SHP77 (cell line): Measurements from ENCODE around the gene LZTR1.
"Not testable (repeated sequence)": the region's sequence is repeated elsewhere in the genome, so short reads cannot be mapped to it uniquely, and the experiment has no call there.

Source experiments
- DNase-seq, 2 experiments: peaks; one replicate each; lab custom pipeline; 2025; lab: John Stamatoyannopoulos, UW

Gene LZTR1

DNA sequence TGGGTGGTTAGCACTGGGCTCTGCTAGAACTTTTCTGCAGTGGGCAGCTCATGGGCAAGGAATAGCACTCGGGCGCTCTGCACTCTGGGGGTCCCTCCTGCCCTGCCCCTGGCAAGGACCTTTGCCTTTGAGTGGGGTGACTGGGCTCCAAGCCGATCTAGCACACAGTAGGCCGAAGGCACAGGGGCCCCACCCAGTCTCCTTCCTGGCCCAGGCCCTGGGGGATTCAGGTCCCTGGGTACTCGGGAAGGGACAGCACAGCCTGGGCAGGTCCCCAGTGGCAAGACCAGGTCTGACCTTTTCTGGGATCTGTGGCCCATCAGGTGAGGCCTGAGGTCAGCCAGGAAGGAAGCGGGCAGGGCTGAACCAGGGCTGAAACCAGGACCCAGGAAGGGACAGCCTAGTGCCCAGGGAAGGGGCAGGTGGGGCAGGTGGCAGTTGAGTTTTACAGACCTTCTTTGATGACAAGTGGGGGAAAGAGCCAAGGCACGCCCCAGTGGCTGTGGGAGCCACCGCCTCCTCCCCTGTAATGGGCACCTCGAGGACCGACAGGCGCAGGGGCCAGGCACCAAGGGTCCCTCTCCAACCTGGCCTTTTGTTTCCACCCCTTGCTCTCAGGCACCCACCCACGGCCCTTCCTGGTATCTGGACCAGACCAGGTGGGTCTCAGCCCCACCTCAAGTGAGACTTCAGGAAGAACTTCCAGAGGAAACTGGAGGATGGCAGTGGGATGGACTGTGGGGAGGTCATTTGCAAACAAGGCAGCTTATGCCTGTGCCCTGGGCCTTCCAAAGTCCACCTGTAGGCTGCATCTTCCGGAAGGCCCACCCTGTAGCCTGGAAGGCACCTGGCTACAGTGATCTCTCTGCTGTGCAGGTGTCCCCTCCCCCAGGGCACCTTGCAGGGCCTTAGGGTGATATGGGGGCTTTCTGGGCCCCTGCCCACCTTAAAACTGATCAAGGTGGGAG is 15.9 kb upstream of the LZTR1 start:
- no peak for DNase-seq

DNA sequence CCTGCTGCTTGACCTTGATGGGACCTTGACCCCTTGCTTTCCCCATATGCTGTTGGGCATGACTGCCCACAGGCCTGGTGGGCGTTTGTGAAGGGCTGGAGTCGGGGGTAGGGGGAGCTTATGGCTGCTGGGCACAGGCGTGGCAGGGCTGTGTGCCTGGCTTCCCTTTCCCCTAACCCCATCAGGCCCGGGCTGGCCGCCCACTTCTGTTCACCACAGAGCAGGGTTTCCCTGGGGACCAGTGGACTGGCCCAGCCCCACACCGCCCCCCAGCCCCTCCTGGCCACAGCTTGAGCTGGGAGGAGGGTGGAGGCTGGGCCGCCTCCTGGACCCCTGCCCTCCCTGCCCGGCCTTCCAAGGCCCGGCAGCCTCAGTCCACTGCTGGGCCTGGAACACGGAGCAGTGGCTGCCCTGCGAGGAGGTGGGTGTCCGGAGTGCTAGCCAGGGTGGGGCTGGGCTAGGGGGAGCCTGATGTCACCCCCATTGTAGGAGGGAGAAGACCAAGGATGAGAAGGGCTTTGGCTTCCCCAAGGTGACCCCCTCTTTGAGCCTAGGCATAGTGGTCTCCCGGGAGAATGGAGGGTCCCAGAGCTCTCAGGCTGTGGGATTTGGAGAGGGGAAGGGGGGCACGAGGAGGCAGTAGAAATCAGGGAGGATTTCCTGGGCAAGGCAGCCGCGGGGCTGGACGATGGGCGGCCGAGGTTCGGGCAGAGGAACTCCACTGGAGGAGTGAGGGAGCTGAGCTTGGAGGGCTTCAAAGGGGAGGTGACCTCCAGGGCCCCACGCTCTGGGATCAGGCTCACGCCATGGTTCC is 15.0 kb upstream of the LZTR1 start, which contains the start of gene AIFM3:
TSS of gene AIFM3 (plus strand) at position 373 of the 814 bp plus-strand sequence. CDS start 690 bp downstream, outside the sequence.
- no peak for DNase-seq

DNA sequence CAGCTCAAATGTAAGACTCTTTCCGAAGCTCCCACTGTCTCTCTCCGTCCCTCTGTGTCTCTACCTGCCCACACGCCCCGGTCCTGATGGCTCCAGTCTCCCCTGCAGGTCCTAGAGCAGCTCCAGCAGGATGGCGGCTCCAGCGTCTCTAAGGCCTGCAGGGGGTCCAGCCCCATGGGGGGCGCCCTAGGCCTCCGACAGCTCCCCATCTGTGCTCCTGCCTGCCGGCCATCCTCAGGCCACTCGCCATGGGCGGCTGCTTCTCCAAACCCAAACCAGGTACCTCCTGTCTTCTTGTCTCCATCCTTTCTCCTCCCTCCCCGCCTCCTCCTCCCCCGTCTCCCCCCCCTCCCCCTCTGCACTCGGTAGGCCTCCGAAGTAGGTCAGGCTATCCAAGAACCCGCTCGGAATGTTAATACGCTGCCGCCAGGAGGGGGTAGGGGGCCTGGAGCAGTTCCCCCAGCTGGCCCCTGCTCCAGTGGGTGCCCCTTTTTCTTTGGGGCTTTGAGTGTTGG is 14.3 kb upstream of the LZTR1 start:
- DNase-seq: no peak

DNA sequence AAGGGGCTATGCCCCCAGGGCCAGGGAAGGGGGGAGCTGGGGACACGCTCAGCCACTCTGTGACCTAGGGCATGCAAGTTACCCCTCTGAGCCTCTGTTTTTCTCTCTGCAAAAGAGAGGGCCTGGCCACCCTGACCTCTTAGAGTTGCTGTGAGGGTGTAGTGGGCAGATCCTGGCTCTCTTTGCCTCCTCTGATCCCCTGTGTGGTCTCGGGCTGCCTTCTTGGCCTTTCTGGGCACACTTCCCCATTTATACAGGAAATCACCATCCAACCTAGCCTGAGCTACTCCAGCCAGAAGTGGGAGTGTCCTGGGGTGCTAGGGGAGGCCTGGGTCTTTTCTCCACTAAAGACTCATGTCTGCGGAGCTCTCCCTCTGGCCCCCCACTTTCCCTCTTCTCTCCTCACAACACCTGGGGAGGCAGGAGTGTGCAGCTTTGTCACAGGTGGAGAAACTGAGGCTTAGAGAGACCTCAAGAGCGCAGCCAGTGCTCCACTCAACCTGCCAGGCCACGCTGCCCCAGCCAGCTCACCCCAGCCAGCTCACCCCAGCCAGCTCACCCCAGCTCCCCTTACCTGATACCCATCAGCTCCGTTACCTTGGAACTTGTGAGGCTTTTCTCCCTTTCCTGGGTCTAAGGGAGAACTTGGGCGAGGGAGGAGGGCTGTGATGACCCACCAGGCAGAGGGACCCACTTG is 13.7 kb upstream of the LZTR1 start:
- no peak for DNase-seq

DNA sequence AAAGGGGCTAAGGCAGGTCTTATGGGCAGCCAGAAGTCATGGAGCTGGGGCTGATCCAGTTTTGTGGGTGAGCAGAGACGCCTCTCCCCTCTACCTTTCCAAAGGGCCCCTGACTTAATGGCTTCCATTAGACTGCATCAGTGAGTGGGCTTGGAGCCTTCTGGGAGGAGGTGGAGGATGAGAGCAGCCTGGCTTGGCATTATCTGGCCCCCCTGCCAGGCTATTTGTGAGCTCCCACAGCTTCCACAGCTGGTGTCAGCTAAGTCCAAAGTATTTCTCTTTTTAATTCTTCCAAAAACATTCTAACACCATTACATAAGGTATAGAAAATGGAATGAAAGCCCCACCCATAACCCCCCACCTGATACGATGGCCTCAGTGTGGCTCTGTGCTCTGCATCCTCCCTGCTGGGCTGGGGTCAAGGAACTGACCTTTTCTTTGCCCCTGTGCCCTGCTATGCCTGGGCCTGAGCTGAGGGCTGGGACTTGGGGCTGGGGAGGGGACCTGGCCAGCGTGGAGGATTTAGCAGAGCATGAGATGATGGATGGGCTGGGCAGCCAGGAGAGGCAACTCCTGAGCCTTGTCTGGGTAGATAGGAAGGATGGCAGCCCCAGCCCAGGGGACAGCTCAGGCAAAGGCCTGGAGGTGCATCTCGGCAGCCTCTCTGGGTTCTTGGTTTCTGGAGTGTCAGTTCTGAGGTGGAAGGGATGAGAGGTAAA is 11.0 kb upstream of the LZTR1 start:
- DNase-seq: no peak

DNA sequence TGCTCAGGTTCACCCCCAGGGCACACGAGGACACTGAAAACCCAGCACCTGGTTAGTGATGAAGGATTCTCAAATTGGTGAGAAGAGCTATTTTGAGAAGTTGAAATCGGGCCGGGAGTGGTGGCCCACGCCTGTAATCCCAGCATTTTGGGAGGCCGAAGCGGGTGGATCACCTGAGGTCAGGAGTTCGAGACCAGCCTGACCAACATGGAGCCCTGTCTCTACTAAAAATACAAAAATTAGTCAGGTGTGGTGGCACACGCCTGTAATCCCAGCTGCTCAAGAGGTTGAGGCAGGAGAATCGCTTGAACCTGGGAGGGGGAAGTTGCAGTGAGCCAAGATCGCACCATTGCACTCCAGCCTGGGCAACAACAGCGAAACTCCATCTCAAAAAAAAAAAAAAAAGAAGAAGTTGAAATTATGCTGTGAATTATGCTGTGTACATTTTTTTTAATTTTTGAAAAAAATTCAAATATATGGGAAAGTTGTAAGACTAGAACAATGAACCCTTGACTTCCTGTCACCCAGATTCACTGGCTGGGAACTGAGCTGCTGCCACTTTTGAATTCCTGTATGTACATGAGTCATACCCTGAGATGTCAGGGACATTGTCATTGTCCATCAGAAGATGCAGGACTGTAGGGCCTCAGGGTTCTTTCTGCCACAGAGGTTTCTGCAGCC is 9.9 kb upstream of the LZTR1 start:
- DNase-seq: not testable (repeated sequence)

DNA sequence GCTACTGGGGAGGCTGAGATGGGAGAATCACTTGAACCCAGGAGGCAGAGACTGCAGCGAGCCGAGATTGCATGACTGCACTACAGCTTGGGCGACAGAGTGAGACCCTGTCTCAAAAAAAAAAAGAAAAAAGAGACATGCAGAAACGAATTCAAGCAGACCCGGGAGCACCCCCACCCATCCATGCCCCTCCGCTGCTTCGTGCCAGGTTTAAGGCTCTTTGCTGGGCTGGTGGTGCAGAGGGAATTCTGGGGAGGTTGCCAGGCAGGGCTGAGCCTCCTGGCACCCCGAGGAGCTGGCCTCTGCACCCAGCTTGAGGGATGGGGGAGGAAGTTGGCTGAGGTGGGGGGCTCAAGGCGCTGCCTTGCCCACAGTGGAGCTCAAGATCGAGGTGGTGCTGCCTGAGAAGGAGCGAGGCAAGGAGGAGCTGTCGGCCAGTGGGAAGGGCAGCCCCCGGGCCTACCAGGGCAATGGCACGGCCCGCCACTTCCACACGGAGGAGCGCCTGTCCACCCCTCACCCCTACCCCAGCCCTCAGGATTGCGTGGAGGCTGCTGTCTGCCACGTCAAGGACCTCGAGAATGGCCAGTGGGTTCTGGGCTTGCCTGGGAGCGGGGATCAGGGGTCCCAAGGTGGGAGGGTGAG is 9.0 kb upstream of the LZTR1 start:
- no peak for DNase-seq

DNA sequence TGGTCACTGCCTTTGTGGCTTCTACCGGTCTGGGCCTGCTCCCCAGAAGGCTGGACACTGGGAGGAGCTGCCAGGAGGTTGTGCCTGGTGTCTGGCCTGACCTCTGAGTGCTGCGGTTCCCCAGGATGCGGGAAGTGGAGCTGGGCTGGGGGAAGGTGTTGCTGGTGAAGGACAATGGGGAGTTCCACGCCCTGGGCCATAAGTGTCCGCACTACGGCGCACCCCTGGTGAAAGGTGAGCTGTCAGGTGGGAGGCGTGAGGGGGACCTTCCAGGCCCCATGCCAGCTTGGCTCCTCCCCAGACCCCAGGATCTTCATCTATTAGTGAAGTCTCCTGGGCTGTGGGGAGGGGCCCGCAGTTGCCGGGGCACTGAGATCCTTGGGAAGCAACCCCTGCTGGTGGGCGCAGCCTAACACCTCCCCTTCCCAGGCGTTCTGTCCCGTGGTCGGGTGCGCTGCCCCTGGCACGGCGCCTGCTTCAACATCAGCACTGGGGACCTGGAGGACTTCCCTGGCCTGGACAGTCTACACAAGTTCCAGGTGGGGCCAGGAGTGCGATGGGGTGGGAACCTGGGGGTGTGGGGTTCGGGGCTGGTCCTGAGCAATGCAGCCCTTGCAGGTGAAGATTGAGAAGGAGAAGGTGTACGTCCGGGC is 8.3 kb upstream of the LZTR1 start:
- DNase-seq: no peak

DNA sequence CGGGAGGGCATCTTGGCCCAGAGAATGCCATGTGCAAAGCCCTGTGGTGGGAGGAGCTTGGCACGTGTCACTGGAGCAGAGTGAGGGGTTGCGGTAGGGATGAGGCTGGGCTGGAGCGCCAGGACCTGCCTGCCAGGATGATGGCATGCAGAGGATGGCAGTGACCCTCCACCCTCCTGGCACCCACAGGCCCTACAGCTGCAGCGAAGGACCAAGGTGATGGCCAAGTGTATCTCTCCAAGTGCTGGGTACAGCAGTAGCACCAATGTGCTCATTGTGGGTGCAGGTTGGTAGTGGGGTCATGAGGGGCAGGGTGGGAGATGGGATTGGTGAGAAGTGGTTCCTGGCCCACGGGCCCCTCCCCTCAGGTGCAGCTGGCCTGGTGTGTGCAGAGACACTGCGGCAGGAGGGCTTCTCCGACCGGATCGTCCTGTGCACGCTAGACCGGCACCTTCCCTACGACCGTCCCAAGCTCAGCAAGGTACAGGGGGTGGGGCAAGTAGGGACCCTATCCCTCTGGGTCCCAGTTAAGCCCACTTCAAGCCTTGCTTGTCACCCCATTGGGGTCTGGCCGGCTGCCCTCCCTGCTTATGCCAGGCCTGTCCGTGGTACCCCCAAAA is 7.7 kb upstream of the LZTR1 start:
- DNase-seq: no peak

DNA sequence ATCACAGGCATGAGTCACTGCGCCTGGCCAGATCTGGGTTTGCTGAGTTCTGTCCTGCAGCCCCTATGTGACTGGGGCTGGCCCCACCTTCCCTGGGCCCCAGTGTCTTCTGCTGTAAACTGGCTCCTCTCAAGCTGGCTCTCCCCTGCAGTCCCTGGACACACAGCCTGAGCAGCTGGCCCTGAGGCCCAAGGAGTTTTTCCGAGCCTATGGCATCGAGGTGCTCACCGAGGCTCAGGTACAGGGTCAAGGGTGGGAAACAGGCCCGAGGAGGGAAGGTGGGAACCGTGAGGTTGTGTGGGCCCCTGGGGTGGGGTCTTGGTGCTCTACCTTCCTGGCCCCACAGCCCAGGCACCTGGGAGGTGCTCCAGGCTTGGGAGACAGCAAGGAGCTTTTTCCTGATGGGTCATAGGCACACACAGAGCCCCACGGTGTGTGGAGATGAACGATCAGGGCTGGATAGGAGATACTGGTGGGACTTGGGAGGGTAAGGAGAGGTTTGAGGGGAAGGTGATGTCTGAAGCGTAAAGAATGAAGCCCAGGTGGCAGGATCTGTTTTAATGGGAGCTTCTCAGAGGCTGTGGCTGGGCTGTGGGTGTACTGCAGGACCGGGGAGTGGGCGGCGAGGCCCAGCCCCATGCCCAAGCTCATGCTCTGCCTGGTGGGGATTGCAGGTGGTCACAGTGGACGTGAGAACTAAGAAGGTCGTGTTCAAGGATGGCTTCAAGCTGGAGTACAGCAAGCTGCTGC is 6.4 kb upstream of the LZTR1 start:
- no peak for DNase-seq

DNA sequence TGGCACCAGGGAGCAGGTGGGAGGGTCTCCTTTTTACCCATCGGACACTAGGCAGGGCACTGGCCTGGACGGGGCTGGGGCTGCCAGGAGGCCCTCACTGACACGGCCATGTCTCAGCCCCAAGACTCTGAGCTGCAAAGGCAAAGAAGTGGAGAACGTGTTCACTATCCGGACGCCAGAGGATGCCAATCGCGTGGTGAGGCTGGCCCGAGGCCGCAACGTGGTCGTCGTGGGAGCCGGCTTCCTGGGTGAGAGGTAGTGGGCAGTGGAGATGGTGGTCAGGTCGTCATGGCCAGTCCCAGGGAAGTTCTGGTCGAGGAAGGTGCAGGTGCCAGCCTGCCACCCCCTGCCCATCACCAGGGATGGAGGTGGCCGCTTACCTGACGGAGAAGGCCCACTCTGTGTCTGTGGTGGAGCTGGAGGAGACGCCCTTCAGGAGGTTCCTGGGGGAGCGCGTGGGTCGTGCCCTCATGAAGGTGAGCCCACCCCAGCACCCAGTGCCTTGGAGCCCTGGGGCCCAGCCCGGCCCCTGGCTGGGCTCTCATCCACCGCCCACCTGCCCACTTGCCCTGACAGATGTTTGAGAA is 5.7 kb upstream of the LZTR1 start:
- no peak for DNase-seq

DNA sequence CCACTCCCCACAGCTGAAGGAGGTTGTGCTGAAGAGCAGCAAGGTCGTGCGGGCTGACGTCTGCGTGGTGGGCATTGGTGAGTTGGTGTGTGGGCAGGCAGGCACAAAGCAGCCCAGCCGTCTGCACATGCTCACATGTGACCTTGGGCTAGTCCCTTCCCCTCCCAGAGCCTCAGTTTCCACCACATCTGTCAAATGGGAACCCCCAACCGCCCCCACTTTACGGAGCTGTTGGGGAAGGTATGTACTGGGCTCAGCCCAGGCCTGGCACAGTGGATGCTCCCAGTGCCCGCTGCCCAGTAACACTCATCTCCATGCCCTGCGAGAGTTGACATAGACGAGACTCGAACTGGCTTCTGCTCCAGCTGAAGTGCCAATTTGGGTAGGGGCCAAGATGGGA is 5.1 kb upstream of the LZTR1 start:
- no peak for DNase-seq

DNA sequence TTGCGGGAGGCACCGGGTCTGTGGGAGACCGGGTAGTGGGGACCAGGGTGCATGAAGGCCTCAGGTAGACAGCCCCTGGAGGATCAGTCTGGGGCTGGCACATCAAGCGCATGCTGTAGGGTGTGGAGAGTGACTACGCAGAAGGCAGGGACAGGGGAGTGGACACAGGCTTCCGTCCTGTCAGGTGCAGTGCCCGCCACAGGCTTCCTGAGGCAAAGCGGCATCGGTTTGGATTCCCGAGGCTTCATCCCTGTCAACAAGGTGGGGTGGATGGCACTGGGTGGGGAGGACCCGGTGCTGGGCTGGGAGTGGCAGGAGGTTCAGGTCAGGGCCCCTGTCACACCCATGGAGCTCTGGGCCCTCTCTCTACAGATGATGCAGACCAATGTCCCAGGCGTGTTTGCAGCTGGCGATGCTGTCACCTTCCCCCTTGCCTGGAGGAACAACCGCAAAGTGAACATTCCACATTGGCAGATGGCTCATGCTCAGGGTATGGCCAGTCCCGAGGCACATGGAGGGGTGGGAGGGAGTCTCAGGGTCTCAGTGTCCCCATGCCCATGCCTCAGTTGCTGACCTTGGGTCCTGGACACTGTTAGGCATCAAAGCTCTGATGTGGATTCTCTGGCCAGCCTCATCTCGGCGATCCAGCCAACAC is 4.5 kb upstream of the LZTR1 start:
- no peak for DNase-seq

DNA sequence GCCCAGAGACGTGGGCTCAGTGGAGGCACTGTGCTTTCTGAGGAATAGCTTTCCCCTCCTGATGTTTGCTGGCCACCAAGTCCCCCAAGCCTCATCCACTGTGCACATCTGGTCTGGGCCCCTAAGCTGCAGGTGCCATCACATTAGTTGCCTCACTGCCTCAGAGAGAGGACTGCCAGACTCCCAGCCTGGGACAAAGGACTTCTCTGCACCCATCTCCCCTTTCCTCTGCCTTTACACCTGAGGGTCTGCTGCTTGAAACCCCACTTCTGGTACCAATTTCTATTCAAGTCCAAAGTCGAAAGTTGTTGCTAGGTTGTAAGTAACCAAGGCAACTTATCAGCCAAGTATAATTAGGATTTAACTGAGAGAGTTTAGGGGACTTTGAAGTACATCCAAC is 3.7 kb upstream of the LZTR1 start:
- DNase-seq: no peak

DNA sequence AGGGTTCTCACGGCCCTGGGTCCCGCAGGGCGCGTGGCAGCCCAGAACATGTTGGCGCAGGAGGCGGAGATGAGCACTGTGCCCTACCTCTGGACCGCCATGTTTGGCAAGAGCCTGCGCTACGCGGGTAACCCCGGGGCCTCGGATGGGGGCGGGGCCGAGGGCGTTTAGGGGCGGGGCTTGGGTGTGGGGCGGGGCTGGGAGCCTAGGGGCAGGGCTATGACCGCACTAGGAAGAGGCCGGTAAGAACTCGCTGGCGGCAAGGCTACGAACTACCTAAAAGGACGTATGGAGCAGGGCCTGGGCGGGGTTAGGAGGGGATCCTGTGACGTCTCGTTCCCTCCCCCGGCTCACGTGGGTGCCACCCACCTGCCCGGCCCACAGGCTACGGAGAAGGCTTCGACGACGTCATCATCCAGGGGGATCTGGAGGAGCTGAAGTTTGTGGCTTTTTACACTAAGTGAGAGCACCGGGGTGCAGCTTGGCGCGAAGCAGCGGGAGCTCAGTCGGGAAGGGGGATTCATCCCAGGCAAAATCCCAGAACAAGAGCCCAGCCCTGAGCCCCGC is 2.8 kb upstream of the LZTR1 start:
- no peak for DNase-seq

DNA sequence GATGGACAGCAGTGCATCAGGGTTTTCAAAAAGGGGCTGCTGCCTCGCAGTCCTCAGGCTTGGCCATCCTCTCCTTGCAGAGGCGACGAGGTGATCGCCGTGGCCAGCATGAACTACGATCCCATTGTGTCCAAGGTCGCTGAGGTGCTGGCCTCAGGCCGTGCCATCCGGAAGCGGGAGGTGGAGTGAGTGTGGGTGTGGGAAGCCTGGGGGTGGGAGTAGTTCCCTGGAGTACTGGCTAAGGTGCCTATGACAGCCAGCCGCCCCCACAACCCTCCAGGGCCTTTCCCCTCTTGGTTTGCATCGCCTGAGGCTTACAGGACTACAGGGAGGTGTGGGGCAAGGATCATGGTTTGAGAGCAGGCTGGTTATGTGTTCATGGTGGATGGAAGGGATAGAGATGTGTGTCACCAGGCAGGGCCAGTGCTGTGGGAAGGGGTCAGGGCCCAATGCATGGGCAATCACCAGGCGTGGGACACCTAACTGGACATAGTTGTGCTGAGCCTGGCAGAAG is 2.1 kb upstream of the LZTR1 start:
- DNase-seq: no peak

DNA sequence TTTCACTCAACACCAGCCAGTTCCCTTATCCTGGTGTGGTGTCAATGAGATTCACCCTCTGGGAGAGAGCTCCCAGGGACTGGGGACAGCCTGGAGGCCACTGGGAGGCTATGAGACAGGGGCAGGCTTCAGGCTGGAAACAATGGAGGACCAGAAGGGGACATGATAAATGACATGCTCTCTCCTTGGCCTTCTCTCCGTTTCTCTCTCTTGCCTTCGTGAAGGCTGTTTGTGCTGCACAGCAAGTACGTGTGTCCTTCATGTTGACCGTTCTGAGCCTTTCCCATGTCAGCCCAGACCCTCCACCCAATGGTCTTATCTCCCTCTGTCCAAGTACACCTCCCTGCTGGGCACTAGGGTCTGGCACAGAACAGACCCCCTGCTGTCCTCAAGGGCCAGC is 1.6 kb upstream of the LZTR1 start:
- no peak for DNase-seq
